GM21825 (cell line): ENCODE measurements around the gene OSBPL2.

Experiments used
- ATAC-seq: cut with Tn5 transposase; IDR thresholded peaks from one replicate; pipeline ENCODE4 v1.9.1; 2021; ENCODE audit warnings: mild to moderate bottlenecking, moderate library complexity; ENCODE audit not compliant: unreplicated experiment

The OSBPL2 gene

DNA sequence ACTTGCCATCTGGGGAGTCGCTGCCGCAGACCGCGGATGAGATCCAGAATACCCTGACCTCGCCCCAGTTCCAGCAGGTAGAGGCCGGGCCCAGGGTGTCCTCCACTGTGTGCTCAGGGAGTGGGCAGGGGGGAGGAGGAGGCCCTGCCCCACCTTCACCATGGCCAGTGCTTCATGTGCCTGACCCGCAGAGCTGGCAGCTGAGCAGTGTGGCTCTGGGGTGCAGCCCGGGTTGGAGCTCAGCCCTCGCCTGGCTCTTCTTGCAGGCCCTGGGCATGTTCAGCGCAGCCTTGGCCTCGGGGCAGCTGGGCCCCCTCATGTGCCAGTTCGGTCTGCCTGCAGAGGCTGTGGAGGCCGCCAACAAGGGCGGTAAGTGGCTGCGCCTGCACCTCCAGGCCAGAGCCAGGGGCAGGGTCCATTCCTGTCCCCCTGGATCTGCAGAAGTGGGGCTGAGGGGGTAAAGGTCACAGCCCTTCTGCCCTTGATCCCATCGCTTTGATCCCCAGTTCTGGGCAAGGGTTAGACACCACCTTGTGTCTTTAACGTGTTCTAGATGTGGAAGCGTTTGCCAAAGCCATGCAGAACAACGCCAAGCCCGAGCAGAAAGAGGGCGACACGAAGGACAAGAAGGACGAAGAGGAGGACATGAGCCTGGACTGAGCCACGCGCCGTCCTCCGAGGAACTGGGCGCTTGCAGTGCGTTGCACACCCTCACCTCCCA is 69.9 kb downstream of the OSBPL2 start:
- ATAC-seq: no peak

DNA sequence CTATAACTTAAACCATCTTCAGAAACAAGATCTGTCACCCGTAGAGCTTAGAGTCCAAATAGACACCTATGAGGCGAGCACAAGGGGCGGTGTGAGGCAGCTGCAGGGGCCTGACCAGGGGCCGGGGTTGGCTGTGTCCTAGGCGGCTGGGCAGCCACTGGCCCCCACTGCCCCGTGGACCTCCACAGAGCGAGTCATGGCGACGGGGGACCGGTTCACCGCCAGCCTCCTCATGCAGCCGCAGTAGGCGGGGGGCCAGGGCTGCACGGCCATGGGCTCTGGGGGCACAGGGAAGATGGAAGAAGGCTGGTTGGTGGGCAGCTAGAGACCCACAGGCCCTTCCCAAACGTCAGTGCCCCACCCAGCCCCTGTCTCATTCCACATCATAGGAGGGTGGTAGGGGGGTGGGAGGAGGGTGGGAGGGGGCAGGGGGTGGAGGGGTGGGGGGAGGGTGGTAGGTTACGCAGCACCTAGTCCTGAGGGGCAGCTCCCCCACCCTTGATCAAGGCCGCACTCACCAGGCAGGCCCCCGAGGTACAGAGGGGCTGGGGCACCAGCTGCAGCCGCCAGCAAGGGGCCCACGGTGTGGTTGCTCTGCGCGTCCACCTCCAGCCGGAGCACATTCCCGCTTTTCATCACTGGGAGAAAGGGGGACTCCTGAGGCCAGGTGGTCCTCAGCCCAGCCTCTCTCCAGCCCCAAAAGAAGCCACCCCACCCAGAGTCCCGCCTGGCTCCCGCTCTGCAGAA is 71.0 kb downstream of the OSBPL2 start:
- no peak for ATAC-seq

DNA sequence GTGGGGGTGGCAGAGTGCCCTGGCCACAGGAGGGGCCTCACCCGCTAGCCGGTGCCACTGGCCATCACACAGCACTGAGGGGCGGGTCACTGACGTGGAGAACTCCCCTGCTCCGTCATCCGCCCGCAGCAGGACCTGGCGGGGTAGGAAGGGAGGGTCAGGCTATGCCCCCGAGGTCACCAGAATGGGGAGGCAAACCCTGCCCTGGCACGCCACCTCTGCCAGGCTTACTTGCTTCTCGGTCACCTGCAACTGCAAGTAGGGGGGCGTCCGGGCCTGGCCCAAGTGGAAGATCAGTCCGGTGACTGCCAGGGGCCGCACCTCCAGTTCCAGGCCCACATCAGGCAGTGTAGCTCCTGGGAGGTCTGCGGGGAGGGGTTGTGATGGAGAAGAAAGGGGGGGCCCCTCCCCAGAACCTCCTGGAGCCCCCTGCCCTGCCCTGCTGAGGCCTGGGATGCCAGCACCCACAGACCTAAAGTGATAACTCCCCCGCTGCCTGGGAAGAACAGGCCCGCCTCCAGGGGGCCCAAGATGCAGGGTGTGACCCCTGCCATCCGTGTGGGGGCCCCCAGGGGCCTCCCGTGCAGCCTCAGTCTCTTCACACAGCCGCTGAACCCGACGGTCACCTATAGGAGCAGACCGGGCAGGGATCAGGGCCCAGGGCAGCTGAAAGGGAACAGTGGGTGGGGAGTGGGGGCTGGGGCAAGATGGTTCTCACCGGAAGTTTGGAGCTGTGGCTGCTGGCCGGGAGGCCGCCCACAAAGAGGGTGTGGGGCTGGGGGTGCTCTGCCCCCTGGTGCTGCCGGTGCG is 71.8 kb downstream of the OSBPL2 start:
- no peak for ATAC-seq

DNA sequence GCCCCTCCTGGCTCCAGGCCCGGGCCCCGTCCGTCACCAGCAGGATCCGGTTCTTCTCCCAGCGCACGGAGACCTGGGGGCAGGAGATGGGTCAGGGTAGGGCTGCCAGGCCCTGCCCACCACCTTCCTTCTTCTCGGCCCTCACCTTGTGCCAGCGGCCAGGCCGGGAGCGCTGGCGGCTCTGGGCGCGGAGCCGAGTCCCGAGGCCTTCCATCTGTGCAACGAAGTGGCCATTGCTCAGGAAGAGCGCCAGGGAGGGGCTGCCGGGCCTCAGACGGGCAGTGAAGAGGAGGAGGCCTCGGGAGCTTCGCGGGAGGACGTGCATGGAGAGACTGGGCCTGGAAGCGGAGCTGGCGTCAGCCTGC is 72.4 kb downstream of the OSBPL2 start:
- ATAC-seq: no peak

DNA sequence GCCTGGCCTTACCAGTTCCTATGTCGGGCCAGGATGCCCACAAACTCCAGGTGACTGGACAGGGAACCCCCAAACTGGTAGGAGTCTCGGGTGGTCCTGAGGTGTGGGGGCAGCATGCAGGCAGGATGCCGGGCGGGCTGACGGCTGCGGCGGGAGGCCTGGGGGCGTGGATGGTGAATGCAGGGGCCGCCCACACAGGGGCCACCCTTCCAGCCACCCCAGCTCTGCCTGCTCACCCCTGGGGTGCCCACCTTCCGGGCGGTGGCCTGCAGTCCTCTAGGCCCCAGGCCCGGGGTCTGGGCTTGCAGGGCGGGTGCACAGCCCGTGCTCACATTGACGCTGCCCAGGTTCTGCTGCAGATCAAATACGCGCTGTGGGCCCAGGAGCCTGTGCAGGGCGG is 72.8 kb downstream of the OSBPL2 start:
- ATAC-seq: no peak

DNA sequence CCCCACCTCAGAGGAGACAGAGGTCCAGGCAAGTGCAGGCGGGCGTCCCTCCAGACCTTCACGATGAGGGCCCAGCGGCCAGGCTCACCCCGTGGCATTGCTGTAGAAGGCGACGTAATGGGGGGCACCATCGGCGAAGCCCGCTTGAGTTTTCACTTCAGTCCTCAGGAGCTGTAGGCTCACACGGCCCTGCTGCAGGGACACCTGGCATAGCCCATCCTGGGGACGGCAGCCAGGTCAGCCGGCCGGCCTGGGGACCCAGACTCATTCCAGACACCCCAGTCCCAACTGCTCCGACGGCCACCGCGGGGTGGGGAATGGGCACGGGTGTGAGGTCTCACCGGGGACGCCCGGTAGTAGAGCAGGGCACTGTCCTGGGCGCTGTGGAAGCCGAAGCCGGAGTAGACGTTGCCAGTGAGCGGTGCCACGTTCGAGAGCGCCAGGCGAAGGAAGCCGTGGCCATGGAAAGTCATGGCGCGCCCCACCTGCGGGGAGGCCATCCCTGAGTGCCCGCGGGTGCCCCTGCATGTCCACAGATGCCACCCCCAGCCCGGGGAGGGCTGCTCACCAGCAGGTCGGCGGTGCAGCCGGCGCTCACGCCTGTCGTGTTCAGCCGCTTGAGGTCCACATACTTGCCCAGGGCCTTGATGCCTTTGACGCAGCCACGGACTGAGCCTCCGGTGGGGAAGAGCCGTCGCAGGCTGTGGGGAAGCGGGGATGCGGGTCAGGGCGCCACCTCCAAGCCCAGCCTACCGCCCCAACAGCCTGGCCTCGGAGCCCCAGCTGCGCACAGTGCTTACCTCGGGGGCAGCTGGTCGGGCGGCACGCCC is 73.7 kb downstream of the OSBPL2 start:
- ATAC-seq: no peak

DNA sequence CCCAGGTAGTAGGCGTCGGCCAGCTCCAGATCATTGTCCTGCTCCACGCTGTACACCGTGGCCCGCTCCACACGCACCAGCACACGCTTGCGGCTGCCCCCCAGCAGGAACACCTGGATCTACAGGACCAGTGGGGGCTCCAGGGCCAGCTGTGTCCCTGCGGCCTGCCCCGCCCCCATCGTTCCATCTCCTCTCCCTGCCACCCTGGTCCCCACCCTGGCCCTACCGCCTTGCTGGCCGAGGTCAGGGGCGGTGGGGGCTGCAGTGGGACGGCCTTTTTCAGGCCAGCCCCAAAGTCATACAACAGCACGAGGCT is 74.3 kb downstream of the OSBPL2 start:
- no peak for ATAC-seq

DNA sequence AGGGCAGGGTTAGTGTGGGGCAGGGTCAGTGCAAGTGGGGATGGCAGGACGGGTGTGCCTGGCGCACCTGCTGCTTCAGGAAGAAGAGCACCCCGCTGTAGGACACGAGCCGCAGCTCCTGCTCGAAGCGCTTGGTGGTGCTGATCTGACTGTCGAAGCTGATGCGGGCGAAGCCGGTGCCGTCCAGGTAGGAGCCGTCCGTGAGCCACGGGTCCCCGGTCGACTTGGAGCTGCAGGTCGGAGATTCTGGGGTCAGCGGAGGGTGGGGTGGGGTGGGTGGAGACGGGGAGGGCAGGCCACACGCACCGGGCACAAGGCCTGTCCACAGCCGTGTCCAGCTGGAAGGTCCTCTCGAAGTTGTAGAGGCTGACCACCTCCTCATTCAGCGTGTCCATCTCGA is 74.7 kb downstream of the OSBPL2 start:
- no peak for ATAC-seq

DNA sequence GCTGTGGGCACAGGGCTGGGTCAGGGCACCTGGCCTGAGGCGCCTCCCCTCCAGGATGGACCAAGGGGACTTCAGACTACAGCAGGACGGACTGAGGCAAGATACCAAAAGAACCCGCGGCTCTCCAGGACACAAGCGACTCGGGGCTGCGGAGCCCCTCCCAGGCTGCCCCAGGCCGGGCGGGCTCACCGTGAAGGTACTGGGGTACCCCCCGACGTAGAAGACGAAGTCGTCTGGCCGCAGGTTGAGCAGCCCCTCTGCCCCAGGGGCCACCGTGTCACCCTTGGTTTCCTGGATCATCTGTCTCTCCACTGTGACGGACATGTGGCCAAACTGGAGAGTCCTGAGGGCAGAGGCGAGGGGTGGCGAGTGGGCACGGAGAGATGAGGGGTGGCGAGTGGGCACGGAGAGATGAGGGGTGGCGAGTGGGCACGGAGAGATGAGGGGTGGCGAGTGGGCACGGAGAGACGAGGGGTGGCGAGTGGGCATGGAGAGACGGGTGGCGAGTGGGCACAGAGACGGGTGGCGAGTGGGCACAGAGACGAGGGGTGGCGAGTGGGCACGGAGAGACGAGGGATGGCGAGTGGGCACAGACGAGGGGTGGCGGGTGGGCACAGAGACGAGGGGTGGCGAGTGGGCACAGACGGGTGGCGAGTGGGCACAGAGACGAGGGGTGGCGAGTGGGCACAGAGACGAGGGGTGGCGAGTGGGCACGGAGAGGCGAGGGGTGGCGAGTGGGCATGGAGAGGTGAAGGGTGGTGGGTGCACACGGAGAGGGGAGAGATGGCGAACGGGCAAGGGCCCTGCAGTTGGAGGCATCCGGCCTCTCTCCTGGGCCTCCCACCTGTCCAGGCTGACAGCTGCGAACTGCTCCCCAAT is 75.4 kb downstream of the OSBPL2 start:
- ATAC-seq: no peak

DNA sequence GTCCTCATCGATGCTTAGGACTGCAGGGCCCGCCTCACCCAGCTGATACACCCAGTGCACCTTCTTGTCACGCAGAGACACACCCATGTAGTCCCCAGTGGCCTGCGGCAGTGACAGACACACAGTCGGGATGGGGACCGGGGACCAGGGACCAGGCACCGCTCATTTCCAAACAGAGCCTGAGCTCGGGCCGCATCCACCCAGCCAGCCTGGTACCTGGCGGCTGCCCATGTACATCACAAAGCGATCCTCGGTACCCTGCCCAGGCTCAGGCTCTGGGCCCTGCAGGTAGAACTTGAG is 76.0 kb downstream of the OSBPL2 start:
- ATAC-seq: no peak

DNA sequence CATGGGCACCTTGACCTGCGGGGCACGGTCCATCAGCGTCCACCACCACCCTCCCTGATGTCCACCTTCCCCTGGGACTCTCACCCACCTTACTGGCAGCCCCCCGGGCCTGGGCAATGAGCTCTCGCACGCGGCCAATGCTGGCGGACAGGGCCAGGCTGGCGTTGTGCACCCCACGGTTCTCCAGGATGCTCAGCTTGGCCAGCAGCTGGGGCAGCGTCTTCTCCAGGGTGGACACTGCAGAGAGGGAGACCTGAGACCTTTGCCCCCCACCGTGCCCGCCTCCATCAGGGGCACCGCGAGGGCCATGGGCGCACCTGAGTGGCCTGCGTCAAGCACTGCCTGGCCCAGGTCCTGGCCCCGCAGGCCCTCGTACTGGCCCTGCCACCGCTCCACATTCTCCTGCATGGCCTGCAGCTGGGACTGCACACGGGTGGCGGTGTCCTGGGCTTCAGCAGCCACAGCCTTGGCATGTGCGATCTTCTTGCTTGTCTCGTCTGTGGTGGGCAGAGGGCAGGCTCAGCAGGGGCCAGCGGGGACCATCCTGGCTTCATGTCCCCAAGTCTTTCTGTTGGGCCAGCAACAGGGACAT is 76.5 kb downstream of the OSBPL2 start:
- ATAC-seq: no peak

DNA sequence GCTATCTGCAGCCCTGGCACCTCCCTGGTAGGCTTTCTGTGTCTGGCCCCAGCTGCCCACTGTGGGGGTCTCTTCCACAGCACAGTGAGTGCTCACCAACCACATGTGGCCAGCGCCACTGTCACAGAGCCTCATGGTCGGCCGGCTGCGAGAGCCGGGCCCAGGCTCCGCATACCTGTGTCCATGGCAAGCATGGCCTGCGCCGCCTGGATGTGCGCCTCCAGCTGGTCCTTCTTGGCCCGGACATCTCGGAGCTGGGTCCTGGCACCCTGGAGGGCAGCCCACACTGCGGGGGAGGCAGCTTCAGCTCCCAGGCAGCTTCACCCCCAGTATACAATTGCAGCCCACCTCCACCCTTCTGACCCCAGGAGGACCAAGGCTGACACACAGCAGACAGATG is 77.5 kb downstream of the OSBPL2 start:
- no peak for ATAC-seq

DNA sequence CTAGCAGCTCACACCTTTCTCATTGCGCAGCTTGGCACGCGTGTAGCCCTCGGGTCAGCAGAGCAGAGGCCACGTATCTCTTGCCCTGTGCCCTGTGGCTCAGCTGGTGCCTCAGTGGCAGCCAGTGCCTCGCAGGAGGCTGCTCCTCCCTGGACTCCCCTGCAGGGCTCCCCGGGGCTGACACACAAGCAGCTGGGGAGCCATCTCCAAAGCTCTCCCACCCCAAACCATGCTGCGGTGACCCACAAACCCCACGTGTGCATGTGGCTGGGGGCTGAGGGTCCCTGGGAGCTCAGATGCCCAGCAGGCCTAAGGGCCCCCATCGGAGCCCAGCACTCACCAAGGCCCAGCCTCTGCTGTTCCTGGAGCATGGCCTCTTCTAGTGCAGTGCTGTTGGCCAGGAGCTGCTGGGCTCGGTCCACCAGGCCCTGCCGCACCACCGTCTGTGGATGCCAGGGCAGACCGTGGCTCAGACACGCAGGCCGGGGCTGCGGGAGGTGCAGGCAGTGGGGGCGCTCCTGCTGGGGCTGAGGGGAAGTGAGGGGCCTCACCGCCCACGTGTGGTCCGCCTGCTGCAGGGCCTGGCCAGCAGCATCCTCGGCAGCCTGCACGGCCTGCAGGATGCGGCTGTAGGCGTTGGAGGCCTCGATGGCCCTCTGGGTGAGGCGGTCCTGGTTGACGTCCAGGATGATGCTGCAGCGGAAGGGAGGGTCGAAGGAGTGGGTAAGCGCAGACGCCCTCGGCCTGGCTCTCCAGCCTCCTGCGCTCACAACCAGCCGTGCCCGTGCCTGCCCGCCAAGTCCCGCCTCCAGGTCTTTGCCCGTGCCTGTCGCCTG is 78.2 kb downstream of the OSBPL2 start:
- ATAC-seq: no peak

DNA sequence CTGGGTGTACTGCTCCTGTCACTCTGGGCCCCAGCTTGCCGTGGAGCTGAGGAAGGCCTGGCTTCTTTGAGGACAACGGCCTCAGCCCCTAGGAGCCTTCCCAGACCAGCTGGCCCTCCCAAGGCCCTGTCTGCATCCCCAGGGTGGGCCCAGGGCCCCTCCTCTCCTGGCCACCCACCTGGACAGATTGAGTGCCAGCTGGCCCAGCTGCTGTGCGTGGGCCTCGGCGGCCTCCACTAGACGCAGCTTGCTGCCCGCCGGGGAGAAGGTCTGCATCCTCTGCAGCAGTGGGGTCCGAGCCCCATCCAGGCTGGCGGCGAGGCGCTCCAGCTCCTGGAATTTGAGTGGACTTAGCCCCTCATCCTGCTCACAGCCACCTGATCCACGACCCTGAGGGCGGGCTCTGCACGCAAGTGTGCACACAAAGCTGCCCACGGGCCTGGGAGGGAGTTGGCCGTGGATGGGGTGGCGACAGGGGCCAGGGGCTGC is 78.9 kb downstream of the OSBPL2 start:
- ATAC-seq: no peak

DNA sequence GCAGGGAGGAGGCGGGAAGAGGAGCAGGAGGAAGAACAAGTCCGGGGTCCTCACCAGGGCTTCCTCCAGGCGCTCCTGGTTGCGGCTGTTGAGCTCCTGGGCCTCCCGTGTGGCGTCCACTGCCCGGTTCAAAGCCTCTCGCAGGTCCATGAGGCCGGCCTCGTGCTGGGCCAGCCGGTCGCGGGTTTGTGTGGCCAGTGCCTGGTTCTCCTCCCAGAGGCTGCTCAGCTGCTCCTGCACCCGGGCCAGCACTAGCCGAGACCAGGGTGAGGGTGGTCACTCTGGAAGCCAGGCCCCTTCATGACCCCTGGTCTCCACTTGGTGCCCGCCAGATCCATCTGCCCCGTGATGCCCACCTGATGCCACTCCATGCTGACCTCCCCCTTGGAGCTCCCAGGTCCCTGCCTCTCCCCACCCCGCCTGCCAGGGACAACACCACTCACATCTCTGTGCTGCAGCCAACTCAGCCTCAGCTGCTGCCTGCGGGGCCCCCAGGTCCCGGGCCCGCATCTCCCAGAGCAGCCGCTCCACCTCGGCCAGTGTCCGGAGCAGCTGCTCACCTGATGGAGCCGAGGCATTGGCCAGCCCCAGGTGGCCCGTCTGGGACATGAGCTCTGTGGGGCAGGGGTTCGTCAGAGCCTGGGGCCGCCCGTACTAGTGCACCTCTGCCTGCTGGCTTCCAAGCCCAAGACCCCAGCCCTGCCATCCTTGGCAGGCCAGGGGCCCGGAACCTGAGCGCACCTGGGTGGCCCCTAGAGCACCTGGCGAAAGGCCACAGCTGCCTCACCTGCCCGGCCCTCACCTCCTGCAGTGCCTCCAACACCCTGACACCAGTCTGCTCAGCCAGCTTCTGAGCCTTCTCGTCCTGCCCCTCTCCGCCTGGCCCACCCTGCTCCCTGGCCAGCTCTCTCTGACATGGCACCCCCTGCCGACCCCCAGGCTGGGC is 80.4 kb downstream of the OSBPL2 start:
- no peak for ATAC-seq

DNA sequence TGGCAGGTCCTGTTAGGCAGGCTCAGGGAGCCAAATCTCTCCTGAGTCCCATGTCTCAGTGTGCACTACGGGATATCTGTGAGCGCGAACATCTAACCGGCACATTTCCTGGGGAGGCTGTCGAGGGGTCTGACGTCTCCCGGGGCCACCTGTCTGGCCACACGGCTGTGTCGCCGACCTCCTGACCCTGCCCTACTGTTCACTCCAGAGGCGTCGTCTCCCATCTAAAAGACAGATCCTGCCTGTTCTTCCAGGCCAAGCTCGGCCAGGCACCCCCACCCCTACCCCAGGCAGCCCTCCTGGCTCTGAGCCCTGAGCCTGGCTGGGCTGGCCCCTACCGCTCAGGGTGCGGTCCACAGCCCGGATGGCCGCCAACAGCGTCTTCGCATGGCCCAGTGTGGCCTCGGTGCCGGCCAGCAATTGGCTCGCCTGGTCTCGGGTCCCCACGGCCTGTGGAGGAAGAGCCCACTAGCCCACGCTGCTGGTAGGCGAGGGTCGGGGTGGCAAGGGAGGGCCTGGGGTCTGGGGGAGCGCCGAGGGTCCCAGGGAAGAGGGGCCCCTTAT is 81.1 kb downstream of the OSBPL2 start:
- ATAC-seq: no peak

DNA sequence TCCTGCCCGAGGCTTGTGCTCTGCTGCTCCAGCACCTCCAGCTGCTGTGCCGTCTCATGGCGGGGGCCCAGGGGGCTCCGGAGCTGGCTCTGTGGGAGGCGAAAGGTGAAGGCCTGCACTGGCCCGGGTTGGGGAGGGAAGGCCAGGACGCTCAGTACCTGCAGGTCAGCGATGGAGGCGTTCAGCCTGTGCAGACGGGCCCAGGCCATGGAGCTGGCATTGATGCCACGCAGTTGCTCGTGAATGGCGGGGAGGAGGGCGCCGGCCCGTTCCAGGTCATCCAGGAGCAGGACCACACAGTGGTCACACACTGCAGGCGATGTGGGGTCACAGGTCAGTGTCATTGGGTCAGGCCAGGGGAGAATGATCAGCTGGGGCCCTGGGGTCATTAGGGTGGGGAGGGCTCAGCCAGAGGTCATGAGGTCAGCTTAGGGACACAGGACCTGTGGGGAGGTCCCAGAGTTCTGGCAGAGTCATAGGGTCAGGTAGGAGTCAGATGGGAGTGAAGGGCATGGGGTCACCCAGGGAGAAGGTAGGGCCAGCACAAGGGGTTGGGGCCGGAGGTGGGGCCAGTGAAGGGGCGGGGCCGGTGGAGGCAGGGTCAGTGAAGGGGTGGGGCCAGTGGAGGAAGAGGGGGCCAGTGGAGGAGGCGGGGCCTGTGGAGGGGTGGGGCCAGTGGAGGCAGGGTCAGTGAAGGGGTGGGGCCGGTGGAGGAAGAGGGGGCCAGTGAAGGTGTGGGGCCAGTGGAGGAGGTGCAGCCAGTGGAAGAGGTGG is 82.4 kb downstream of the OSBPL2 start:
- no peak for ATAC-seq
